ENCODE results near the gene SEMA7A.

DNA sequence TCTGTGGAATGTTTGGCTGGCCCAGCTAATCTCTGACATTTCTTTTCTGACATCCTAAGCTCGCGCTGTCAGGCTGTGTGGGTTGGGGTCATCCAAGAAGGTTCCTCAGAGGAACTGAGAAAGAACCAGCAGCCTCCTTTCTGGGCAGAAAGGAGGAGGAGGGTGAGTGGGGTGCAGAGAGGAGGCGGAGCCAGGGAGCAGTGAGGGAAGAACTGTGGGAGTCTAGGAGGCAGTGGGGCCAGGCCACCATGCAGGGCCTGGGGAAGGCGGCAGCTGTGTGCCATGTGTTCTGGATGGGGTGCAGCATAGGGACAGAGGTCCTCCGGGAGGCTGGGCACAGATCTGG, 5.3 kb downstream of the SEMA7A start:
- TF ChIP-seq CTCF (IDR thresholded peaks at IDR 0.05) (no peak), POLR2A (IDR thresholded peaks at IDR 0.05) (no peak)
